Right renal pelvis (tissue), 4 donors: ENCODE results near the gene BACE2. TPM values are rescaled to one million over a fixed set of nuclear protein-coding genes. Genes with fewer than 3 reads are reported as not detected.

Source experiments
- DNase-seq, 4 donors: peaks; one replicate each; pipeline ENCODE4 v3.0.0-alpha.2; 2013; ENCODE audit warnings: low read depth in 4 of 4, low spot score in 3 of 4, missing footprints in 1 of 4
- polyA plus RNA-seq, 4 donors: library from polyadenylated mRNA; unstranded; fragments of 120-200 nt; gene quantifications; one replicate each; pipeline ENCODE4 v1.2.1, GENCODE V29; 2013; ENCODE audit not compliant: insufficient read length in 4 of 4

Gene BACE2
- polyA plus RNA-seq, 4 donors: 29.2 to 34.9 (median 31.2) TPM

GRCh38 chr21:41209016-41209619 is 41.2 kb downstream of the BACE2 start:
- no peak for DNase-seq

- DNase-seq: no peak
Measured at GRCh38 chr21:41210426-41211059, 42.6 kb downstream of the BACE2 start.

GRCh38 chr21:41211060-41211805 is 43.3 kb downstream of the BACE2 start:
- DNase-seq: no peak

DNA sequence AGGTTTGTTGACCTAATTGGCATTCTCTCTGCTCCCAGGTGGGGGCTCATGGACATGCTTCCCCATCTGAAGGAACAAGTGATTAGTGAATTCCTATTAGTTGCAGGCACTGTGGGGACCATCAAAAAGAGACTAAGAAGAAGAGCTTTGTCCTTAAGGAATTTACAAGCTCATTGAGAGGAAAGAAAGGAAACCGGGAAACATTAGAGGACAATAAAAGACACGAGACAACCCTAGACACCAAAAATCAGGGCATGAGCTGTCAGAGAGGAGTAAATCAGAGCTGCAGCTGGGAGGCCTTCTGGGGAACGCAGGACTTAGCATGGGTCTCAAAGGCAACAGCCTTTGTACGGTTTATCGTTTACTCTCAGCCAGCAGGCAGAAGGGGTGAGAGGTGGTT is 45.1 kb downstream of the BACE2 start:
- DNase-seq: no peak

DNA sequence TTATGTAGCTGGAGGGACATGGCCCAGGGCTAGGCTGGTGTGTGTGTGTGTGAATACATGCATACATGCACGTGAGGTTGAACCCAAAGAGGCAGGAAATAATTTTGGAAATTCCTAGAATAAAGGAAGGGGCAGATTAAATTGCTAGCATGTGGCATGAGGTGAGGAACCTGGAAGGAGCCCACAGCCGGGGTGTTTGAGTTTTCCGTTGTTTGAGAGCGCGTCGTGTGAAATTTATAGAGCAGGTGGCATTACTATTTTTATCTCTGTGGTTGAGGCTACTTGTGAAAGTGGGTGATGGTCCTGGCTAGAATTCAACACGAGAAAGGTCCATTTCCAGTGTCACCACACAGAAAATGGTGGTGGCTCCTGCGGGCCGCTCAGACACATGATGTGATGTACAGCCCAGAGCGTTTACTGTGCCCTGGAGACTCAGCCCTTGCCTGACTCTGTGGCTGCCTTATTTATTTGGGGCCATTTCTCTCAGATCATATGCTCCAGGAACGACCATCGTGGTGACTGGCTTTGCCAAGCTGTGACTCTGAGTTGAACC is 48.0 kb downstream of the BACE2 start:
- no peak for DNase-seq

GRCh38 chr21:41216486-41216885 is 48.5 kb downstream of the BACE2 start:
- no peak for DNase-seq

DNA sequence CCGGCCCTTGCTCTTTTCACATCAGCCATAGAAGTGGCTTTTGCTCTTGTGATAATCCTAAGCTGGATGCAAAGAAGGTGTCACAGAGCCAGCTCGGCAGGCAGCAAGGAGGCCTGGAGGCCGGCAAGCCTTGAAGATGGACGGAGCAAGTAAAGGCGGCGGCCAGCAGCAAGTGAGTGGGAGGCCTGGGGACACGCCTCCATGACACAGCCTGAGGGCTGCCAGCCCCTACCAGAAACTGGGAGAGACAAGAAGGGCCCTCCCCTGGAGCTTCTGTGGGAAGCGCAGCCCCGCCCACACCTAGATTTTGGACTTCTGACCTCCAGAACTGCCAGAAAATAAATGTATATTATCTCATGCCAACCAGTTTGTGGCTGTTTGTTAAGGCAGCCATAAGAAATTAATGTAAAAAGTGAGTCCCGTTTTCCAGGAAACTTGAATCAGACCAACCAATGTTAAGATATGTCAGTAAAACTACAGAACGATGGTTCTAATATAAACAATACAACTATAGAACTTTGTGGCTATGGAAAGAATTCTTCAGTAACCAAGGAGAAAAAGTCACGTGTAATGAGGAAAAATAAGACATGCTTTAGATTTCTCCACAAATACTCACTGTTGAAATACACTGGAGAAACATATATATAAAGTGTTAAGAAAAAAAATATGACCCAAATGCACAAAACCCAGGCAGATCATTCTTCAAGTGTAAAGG is 49.9 kb downstream of the BACE2 start:
- no peak for DNase-seq

- DNase-seq: no peak
Measured at GRCh38 chr21:41219498-41220207, 51.7 kb downstream of the BACE2 start.

DNA sequence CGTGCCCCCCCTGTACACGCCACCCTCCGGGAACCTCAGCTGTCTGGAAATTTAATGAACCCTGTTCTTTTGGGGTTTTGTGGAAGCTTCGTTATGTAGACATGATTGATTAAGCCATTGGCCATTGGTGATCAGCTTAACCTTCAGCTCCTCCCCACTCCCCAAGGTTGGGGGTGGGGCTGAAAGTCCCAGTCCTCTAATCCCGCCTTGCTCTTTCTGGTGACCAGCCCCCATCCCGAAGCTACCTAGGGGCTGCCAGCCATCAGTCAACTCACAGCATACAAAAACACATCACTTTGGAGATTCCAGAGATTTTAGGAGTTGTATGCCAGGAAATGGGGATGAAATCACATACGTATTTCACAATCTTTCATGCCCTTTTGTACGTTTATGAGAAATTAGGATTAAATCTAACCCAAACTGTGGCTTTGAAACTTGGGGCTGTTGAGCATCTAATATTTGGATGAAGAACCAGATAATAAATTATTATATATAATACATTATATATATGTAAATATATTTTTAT is 52.3 kb downstream of the BACE2 start:
- no peak for DNase-seq

DNA sequence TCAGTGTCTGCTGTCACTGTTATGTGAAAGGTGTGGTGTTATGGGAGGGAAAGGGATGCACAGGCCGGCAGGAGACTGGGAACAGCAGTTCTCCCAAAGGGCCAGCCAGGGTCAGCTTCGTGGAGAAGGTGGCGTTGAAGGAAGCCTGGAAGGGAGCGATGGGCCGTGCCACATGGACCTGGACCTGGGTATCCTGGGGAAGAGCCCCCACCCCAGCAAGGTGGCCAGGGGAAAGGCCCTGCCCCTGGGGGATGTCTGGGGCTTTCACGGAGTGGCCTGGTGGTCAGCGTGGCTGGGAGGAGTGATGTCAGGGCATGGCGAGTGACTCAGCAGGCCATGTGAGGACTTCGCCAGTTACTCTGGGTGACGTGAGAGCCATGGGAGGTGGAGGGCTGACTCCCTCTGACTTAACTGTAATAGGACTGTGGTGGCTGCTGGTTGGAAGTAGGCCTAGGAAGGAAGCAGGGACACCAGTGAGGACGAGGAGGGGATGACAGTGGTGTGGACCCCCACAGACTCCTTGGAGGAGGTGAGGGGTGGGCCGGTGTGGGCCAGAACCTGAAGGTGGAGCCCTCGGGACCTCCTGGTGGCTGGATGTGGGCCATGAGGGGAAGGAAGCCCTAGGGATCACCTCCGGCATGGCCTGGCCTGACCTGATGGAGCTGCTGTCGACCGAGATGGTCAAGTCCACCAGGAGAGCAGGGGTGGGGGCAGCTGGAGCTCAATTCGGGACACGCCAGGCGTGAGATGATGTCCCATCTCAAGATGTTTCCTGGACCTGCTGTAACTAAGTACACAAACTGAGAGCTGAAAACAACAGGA is 54.5 kb downstream of the BACE2 start:
- DNase-seq: no peak

- no peak for DNase-seq
Measured at GRCh38 chr21:41226853-41227252, 58.9 kb downstream of the BACE2 start.

GRCh38 chr21:41227357-41228005 is 59.5 kb downstream of the BACE2 start:
- no peak for DNase-seq

- DNase-seq: no peak
Measured at GRCh38 chr21:41228006-41228370, 60.0 kb downstream of the BACE2 start.

- DNase-seq: no peak
Measured at GRCh38 chr21:41228492-41228891, 60.5 kb downstream of the BACE2 start.

DNA sequence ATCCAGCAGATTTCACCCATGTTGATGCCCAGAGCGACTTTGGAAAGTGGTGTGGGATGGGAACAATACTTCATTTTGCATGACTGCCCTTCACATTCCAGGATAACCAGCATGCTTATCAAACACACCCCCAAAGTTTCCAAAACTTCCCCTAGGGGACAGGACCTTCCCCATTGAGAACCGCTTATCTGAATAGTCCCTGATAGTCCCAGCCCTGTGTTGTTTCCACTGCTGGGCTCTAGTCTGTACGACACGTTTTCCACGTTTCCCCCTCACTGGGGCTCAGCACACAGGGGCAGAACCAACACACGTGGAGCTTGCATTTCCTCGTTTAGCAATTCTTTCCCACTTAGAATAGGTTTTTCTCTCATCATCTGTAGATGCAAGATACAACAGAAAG is 61.0 kb downstream of the BACE2 start:
- no peak for DNase-seq

DNA sequence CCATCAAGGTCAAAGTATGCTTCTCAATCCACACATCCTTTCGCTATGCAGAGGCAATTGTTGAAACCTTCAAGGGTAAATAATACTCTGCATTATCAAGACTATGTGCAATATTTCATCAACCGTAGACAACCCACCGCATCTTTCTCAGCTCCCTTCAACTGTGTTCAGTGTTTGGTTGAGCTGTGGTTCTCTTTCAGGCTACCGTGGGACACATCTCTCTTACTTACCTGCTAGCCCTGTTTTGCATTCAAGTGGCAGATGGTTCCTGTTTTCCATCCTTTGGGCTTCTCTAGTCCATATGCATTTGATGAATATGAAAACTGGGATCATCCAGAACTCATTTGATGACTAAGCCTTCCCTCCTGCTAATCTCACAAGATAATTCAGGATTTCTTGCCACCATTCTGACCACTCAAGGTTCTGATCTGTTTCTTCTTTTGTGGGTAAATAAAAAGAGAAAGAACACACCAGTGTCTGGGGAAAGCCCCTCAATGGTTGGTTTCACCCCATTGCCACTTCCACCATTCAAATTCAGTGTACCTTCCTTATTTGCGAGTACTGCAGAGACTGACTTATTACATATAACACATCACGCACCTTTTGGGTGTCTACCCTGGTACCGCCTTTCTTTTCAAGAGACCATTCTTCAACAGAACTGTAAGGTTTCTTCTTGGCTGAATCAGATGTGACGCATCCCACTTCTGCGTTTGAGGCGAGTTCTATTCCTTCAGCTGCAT is 61.7 kb downstream of the BACE2 start:
- no peak for DNase-seq

GRCh38 chr21:41230497-41230896 is 62.5 kb downstream of the BACE2 start:
- DNase-seq: no peak

DNA sequence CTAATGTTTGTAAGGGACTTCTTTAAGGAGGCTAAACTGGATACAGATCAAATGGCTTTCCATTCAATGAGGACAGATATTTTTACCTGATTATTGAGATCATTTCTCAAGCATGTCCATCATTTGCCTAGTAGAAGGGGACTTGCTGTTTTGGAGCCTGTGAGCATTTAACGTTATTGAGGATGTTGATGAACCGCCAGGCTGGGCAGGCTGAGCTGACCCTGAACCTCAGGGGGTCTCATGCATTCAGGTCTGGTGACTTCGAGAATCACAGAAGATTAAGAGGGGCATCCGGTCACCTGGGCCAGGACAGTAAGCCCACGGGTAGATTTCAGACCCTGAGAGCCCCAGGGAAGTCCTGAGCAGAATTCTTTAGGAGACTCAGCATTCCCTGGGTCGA is 63.1 kb downstream of the BACE2 start:
- DNase-seq: no peak
